ENCODE results near the gene RNF41.

The RNF41 gene

GRCh38 chr12:56154818-56155217, 66.9 kb downstream of the RNF41 start:
- Histone ChIP-seq H3K79me2 (ENCODE audit: control insufficient read depth, low read length) (peaks cover 52% of the 10 kb centered on the region), H3K9me2 (replicated peaks; ENCODE audit: control insufficient read depth, low read length) (no peaks in the 10 kb centered on the region), H3K4me1 (ENCODE audit: control insufficient read depth, low read length) (peaks cover 42% of the 10 kb centered on the region)

GRCh38 chr12:56154246-56154771, 67.4 kb downstream of the RNF41 start:
- Histone ChIP-seq H3K79me2 (ENCODE audit: control insufficient read depth, low read length) (peaks cover 47% of the 10 kb centered on the region), H4K20me1 (ENCODE audit: control insufficient read depth, insufficient read depth, low read depth, low read length) (peaks cover 8% of the 10 kb centered on the region), H3K4me2 (ENCODE audit: low read length) (peak overlapping the region; percentile 98; the same call in 1 of the 2 replicates), H3F3A (ENCODE audit: control insufficient read depth, insufficient read depth) (peaks cover 5% of the 10 kb centered on the region; the same call in 1 of the 2 replicates), H3K9me3 (ENCODE audit: control insufficient read depth, insufficient read depth, low read length) (no peaks in the 10 kb centered on the region), H3K27ac (ENCODE audit: low read depth, low read length) (no peak overlapping the region), H3K9me2 (replicated peaks; ENCODE audit: control insufficient read depth, low read length) (no peaks in the 10 kb centered on the region), H3K4me3 (ENCODE audit: low read length) (no peak overlapping the region), H3K27me3 (ENCODE audit: control insufficient read depth, low read length) (no peaks in the 10 kb centered on the region), H3K4me1 (ENCODE audit: control insufficient read depth, low read length) (peaks cover 37% of the 10 kb centered on the region), H3K36me3 (ENCODE audit: control insufficient read depth, low read length) (peaks cover 37% of the 10 kb centered on the region)
- TF ChIP-seq CTCF (IDR thresholded peaks at IDR 0.05; ENCODE audit: low read depth, low read length, poor library complexity, severe bottlenecking) (no peak), EZH2phosphoT487 (IDR thresholded peaks at IDR 0.05; ENCODE audit: borderline replicate concordance, low read length) (no peak)

More at GRCh38 chr12:56154818-56155217, 66.9 kb downstream of the RNF41 start:
- Histone ChIP-seq H3K4me3 (ENCODE audit: low read length) (no peak overlapping the region), H3K36me3 (ENCODE audit: control insufficient read depth, low read length) (peaks cover 39% of the 10 kb centered on the region), H3F3A (ENCODE audit: control insufficient read depth, insufficient read depth) (peaks cover 5% of the 10 kb centered on the region; the same call in 1 of the 2 replicates), H3K27me3 (ENCODE audit: control insufficient read depth, low read length) (no peaks in the 10 kb centered on the region), H4K20me1 (ENCODE audit: control insufficient read depth, insufficient read depth, low read depth, low read length) (peaks cover 13% of the 10 kb centered on the region), H3K27ac (ENCODE audit: low read depth, low read length) (no peak overlapping the region), H3K4me2 (ENCODE audit: low read length) (no peak overlapping the region), H3K9me3 (ENCODE audit: control insufficient read depth, insufficient read depth, low read length) (no peaks in the 10 kb centered on the region)
- no peak for TF ChIP-seq CTCF (IDR thresholded peaks at IDR 0.05; ENCODE audit: low read depth, low read length, poor library complexity, severe bottlenecking)
- no peak for TF ChIP-seq EZH2phosphoT487 (IDR thresholded peaks at IDR 0.05; ENCODE audit: borderline replicate concordance, low read length)

- Histone ChIP-seq H3K9me3 (ENCODE audit: control insufficient read depth, insufficient read depth, low read length) (no peaks in the 10 kb centered on the region), H3K4me3 (ENCODE audit: low read length) (peak overlapping the region; percentile 94), H4K20me1 (ENCODE audit: control insufficient read depth, insufficient read depth, low read depth, low read length) (peaks cover 2% of the 10 kb centered on the region; the same call in 1 of the 2 replicates), H3F3A (ENCODE audit: control insufficient read depth, insufficient read depth) (peaks cover 5% of the 10 kb centered on the region; the same call in 1 of the 2 replicates), H3K4me2 (ENCODE audit: low read length) (peak overlapping the region; percentile 98), H3K4me1 (ENCODE audit: control insufficient read depth, low read length) (peaks cover 34% of the 10 kb centered on the region), H3K36me3 (ENCODE audit: control insufficient read depth, low read length) (peaks cover 31% of the 10 kb centered on the region), H3K27me3 (ENCODE audit: control insufficient read depth, low read length) (no peaks in the 10 kb centered on the region), H3K9me2 (replicated peaks; ENCODE audit: control insufficient read depth, low read length) (no peaks in the 10 kb centered on the region), H3K27ac (ENCODE audit: low read depth, low read length) (no peak overlapping the region), H3K79me2 (ENCODE audit: control insufficient read depth, low read length) (peaks cover 40% of the 10 kb centered on the region)
- no peak for TF ChIP-seq EZH2phosphoT487 (IDR thresholded peaks at IDR 0.05; ENCODE audit: borderline replicate concordance, low read length)
- TF ChIP-seq CTCF (IDR thresholded peaks at IDR 0.05; ENCODE audit: low read depth, low read length, poor library complexity, severe bottlenecking): no peak
Observed at GRCh38 chr12:56153678-56154065, 68.0 kb downstream of the RNF41 start.
